Activated B cell treated with CpG ODN at 0.5 μM for 24 hours (primary cell): ENCODE results near the gene LUZP2. TPM values are rescaled to one million over a fixed set of nuclear protein-coding genes. Genes with fewer than 3 reads are reported as not detected.

ENCODE experiments used
- ATAC-seq: fragments of 200-7000 bp; cut with Tn5 transposase; one replicate; pipeline ENCODE4 v1.10.0; 2021; ENCODE audit warnings: low read depth, mild to moderate bottlenecking, moderate library complexity
- CTCF ChIA-PET: fragments of 350-600 bp; sonication (Branson Sonifier 250); formaldehyde crosslinking; loops from one replicate; lab custom pipeline; 2021; ENCODE audit warnings: antibody characterized with exemption; lab: Charles Lee
- POLR2A ChIA-PET: fragments of 350-600 bp; sonication (Branson Sonifier 250); formaldehyde crosslinking; loops from one replicate; lab custom pipeline; 2021; ENCODE audit warnings: antibody characterized with exemption; lab: Charles Lee
- DNase-seq: peaks from one replicate; pipeline ENCODE4 v3.0.0; 2022
- H3K27ac Mint-ChIP-seq: one replicate; pipeline ENCODE4 v1.8.0; 2020; ENCODE audit warnings: mixed read lengths
- H3K27me3 Mint-ChIP-seq: one replicate; pipeline ENCODE4 v1.8.0; 2021; ENCODE audit warnings: mixed read lengths
- H3K36me3 Mint-ChIP-seq: one replicate; pipeline ENCODE4 v1.8.0; 2021; ENCODE audit warnings: low read depth, mixed read lengths
- H3K4me1 Mint-ChIP-seq: one replicate; pipeline ENCODE4 v1.8.0; 2021; ENCODE audit warnings: mixed read lengths
- H3K4me3 Mint-ChIP-seq: one replicate; pipeline ENCODE4 v1.8.0; 2020; ENCODE audit warnings: mild to moderate bottlenecking, mixed read lengths
- H3K9me3 Mint-ChIP-seq: one replicate; pipeline ENCODE4 v1.8.0; 2020; ENCODE audit warnings: mixed read lengths
- intact Hi-C: fragments of 100-400 bp; cut with micrococcal nuclease; formaldehyde crosslinking; loops from one replicate; pipeline ENCODE4 v1.15.1; 2024
- total RNA-seq: library from RNA; stranded (reverse); gene quantifications from 2 replicates; pipeline ENCODE4 v1.2.3, GENCODE V29; 2022
- TF ChIP-seq, protein P1 (sequence below): fragments of 200-600 bp; IDR thresholded peaks from one replicate; pipeline ENCODE4 v1.8.0; 2022; ENCODE audit warnings: antibody characterized with exemption, mild to moderate bottlenecking

The LUZP2 gene
- total RNA-seq, 1 donor from 2014 or later, result not detected

DNA sequence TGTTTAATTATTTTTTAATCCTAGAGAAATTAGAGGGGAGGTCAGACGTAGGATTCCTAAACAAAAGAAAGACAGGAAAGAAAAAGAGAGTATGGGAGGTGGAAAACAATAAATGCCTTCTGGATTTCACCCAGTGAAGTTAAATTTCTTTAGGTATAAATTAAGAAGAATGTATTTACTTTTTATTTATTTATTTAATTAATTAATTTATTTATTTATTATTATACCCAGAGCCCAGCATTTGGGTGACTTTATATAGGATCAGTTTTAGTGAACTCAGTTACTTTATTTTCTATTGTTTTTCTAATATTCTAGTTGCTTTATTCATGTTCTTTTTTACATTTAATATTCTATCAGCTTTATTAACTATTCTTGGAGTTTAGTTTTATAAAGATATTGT lies 551.8 kb downstream of the LUZP2 start:
- Mint-ChIP-seq H3K4me1 (no peaks in the 10 kb centered on the region), H3K27me3 (no peaks in the 10 kb centered on the region), H3K4me3 (no peak overlapping the region), H3K9me3 (no peaks in the 10 kb centered on the region), H3K27ac (no peak overlapping the region), H3K36me3 (no peaks in the 10 kb centered on the region)
- intact Hi-C loops, result no loop called here
- DNase-seq (no peak), ATAC-seq (no peak)
- TF ChIP-seq, protein P1, sequence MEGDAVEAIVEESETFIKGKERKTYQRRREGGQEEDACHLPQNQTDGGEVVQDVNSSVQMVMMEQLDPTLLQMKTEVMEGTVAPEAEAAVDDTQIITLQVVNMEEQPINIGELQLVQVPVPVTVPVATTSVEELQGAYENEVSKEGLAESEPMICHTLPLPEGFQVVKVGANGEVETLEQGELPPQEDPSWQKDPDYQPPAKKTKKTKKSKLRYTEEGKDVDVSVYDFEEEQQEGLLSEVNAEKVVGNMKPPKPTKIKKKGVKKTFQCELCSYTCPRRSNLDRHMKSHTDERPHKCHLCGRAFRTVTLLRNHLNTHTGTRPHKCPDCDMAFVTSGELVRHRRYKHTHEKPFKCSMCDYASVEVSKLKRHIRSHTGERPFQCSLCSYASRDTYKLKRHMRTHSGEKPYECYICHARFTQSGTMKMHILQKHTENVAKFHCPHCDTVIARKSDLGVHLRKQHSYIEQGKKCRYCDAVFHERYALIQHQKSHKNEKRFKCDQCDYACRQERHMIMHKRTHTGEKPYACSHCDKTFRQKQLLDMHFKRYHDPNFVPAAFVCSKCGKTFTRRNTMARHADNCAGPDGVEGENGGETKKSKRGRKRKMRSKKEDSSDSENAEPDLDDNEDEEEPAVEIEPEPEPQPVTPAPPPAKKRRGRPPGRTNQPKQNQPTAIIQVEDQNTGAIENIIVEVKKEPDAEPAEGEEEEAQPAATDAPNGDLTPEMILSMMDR, result no peak
- ChIA-PET POLR2A (no interaction called here), CTCF (no interaction called here)

DNA sequence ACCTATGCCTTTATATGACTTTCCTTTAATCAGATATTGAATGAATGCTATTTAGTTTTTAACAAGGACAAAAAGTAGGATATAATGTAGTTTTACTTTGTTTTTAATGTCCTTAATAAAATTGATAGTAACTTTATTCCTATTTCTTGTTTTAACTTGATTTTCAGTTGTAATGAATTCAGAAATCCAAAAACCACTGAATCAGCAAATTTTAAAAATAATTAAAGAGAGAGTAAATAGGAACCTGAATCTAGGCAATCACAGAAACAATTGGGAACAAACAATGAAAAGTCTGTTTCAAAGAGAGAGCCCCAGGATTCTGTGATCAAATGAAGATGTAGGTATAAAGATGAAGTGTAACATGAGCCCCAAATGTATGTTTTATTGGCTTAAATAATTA lies 556.0 kb downstream of the LUZP2 start:
- TF ChIP-seq, protein P1, result no peak
- no peak overlapping the region for H3K27ac Mint-ChIP-seq
- no peaks in the 10 kb centered on the region for H3K36me3 Mint-ChIP-seq
- CTCF ChIA-PET, result no interaction called here
- POLR2A ChIA-PET, result no interaction called here
- DNase-seq, result no peak
- no peaks in the 10 kb centered on the region for H3K9me3 Mint-ChIP-seq
- intact Hi-C loops, result no loop called here
- ATAC-seq, result no peak
- no peaks in the 10 kb centered on the region for H3K4me1 Mint-ChIP-seq
- no peak overlapping the region for H3K4me3 Mint-ChIP-seq
- H3K27me3 Mint-ChIP-seq, result no peaks in the 10 kb centered on the region

DNA sequence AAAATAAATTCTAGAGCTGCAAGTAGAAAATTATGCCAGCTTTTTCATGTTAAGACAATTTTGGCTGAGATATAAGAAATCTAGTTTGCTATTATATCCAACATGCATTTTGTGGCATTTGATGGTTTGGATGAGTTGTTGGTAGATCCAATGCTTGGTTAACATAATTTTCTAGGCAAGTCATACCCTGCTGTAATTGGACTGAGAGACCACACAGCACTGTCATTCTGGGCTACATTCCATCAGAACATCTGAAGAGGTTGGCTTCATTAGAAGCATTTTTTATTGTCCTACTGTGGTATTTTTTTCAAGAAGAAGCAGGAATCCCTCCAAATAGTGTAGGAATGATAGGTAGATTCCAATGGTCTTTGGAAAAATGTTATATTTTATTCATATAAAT lies 561.0 kb downstream of the LUZP2 start:
- DNase-seq (no peak), ATAC-seq (no peak)
- H3K36me3 Mint-ChIP-seq, result no peaks in the 10 kb centered on the region
- TF ChIP-seq, protein P1, result no peak
- intact Hi-C loops, result no loop called here
- no peak overlapping the region for H3K27ac Mint-ChIP-seq
- no peak overlapping the region for H3K4me3 Mint-ChIP-seq
- ChIA-PET CTCF (no interaction called here), POLR2A (no interaction called here)
- no peaks in the 10 kb centered on the region for H3K9me3 Mint-ChIP-seq
- H3K4me1 Mint-ChIP-seq, result no peaks in the 10 kb centered on the region
- no peaks in the 10 kb centered on the region for H3K27me3 Mint-ChIP-seq

DNA sequence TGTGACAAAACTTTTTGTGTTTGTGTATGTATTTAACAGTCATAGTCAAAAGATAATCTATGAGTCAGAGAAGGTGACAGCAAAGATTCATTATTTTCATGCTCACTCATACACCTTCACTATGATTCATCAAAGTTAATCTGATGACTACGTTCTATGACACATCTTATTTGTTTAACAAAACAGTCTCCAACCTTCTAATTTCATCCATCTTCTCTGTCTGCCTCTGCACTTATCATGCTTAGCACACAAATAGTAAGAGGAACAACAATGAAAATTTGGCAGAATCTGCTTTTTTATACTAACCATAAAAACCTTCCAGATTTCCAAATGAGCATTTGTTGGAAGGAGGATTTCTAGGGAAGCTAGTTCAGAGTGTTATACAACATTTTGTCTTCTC lies 568.9 kb downstream of the LUZP2 start:
- ChIA-PET POLR2A (no interaction called here), CTCF (no interaction called here)
- ATAC-seq, result no peak
- TF ChIP-seq, protein P1, result no peak
- Mint-ChIP-seq H3K4me3 (no peak overlapping the region), H3K9me3 (peaks cover 5% of the 10 kb centered on the region), H3K27me3 (no peaks in the 10 kb centered on the region), H3K27ac (no peak overlapping the region), H3K36me3 (no peaks in the 10 kb centered on the region), H3K4me1 (no peaks in the 10 kb centered on the region)
- no peak for DNase-seq
- intact Hi-C loops, result no loop called here

DNA sequence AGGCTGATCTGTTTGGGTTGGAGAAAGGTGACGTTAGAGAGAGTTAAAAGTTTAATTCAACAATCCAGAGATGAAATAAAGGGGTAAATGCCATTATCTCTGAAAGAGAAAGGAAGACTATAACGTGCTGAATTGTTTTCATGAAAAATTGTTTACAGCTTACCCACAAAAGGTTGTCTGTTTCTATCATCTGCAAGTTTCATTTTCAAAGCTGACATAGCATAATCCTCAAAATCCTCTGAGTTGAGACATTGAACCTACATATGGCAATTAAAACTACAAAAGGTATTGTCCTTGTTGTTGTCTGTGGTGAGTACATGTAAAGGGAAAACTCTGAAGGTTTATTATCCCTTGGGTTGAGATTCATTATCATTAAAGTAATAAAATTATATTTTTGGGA lies 569.9 kb downstream of the LUZP2 start:
- intact Hi-C loops, result no loop called here
- ATAC-seq (no peak), DNase-seq (no peak)
- TF ChIP-seq, protein P1, result no peak
- Mint-ChIP-seq H3K27me3 (no peaks in the 10 kb centered on the region), H3K9me3 (peaks cover 7% of the 10 kb centered on the region), H3K36me3 (no peaks in the 10 kb centered on the region), H3K4me1 (no peaks in the 10 kb centered on the region), H3K4me3 (no peak overlapping the region), H3K27ac (no peak overlapping the region)
- POLR2A ChIA-PET, result no interaction called here
- CTCF ChIA-PET, result no interaction called here
